Erythroblast (primary cell): ENCODE data around the gene VWA1.
"Not testable (repeated sequence)": the region's sequence is repeated elsewhere in the genome, so short reads cannot be mapped to it uniquely, and the experiment has no call there.

ENCODE experiments used
- GATA1 ChIP-seq: IDR thresholded peaks from 2 replicates; pipeline ENCODE4 v1.6.1; 2011; ENCODE audit warnings: low read depth, mild to moderate bottlenecking, control low read depth, low read length, moderate library complexity
- POLR2A ChIP-seq: IDR thresholded peaks from 2 replicates; pipeline ENCODE4 v1.6.1; 2011; ENCODE audit warnings: mild to moderate bottlenecking, low read length

- not testable (repeated sequence) for TF ChIP-seq POLR2A, GATA1
These were observed 45.0 kb downstream of the VWA1 start for GRCh38 chr1:1480488-1480867.
